HAP-1 (cell line): Measurements from ENCODE around the gene ANXA5.

Source experiments
- DNase-seq, 2 experiments: peaks; one replicate each; pipeline ENCODE4 v3.0.0-alpha.2; 2016 to 2020; ENCODE audit warnings: low spot score in 2 of 2
- H3K27me3 ChIP-seq: fragments of 250-450 bp; sonication (Bioruptor Pico); 2 replicates; pipeline ENCODE4 v1.5.1; 2020; ENCODE audit warnings: low read depth, mild to moderate bottlenecking, moderate library complexity
- H3K36me3 ChIP-seq: fragments of 250-450 bp; sonication (Bioruptor Pico); replicated peaks from 2 replicates; pipeline ENCODE4 v1.5.1; 2020; ENCODE audit warnings: mild to moderate bottlenecking
- H3K4me1 ChIP-seq: fragments of 250-450 bp; sonication (Bioruptor Pico); 2 replicates; pipeline ENCODE4 v1.5.1; 2020; ENCODE audit warnings: mild to moderate bottlenecking
- H3K4me3 ChIP-seq: fragments of 250-450 bp; sonication (Bioruptor Pico); 2 replicates; pipeline ENCODE4 v1.5.1; 2020; ENCODE audit warnings: mild to moderate bottlenecking, moderate library complexity
- H3K9me3 ChIP-seq: fragments of 250-450 bp; sonication (Bioruptor Pico); 2 replicates; pipeline ENCODE4 v1.5.1; 2020; ENCODE audit warnings: mild to moderate bottlenecking, moderate library complexity
- in situ Hi-C: fragments of 300-500 bp; cut with MboI; formaldehyde crosslinking; loops from 3 replicates; pipeline ENCODE4 v1.14.3; 2020; ENCODE audit warnings: low sequenced_read_pairs, inconsistent platforms, mixed read lengths

ANXA5 gene

GRCh38 chr4:121726642-121727268 lies 30.0 kb upstream of the ANXA5 start:
- no peaks in the 10 kb centered on the region for H3K27me3 ChIP-seq

GRCh38 chr4:121724671-121725070 lies 27.9 kb upstream of the ANXA5 start:
- H3K4me1 ChIP-seq: no peaks in the 10 kb centered on the region; the same call in 1 of the 2 replicates
- no peaks in the 10 kb centered on the region for H3K36me3 ChIP-seq
- no peak overlapping the region for H3K4me3 ChIP-seq
- DNase-seq: no peak
- in situ Hi-C loops: no loop called here
- no peaks in the 10 kb centered on the region for H3K27me3 ChIP-seq
- no peaks in the 10 kb centered on the region for H3K9me3 ChIP-seq

More at GRCh38 chr4:121726642-121727268, 30.0 kb upstream of the ANXA5 start:
- no peak overlapping the region for H3K4me3 ChIP-seq
- in situ Hi-C loops: no loop called here
- no peaks in the 10 kb centered on the region for H3K4me1 ChIP-seq
- DNase-seq: peak in 1 of 2 experiments; percentile 71
- H3K36me3 ChIP-seq: no peaks in the 10 kb centered on the region
- no peaks in the 10 kb centered on the region for H3K9me3 ChIP-seq

- DNase-seq: no peak
- no peaks in the 10 kb centered on the region for H3K9me3 ChIP-seq
- H3K4me3 ChIP-seq: no peak overlapping the region
- H3K27me3 ChIP-seq: no peaks in the 10 kb centered on the region
- in situ Hi-C loops: no loop called here
- no peaks in the 10 kb centered on the region for H3K36me3 ChIP-seq
- no peaks in the 10 kb centered on the region; the same call in 1 of the 2 replicates for H3K4me1 ChIP-seq
Observed at GRCh38 chr4:121721700-121722099, 24.9 kb upstream of the ANXA5 start.

GRCh38 chr4:121720109-121720508 lies 23.3 kb upstream of the ANXA5 start:
- no peaks in the 10 kb centered on the region for H3K27me3 ChIP-seq
- H3K4me1 ChIP-seq: no peaks in the 10 kb centered on the region; the same call in 1 of the 2 replicates
- no peaks in the 10 kb centered on the region for H3K36me3 ChIP-seq
- DNase-seq: no peak
- no peak overlapping the region for H3K4me3 ChIP-seq
- in situ Hi-C loops: no loop called here
- no peaks in the 10 kb centered on the region for H3K9me3 ChIP-seq

- no peaks in the 10 kb centered on the region for H3K9me3 ChIP-seq
- DNase-seq: no peak
- no peaks in the 10 kb centered on the region for H3K27me3 ChIP-seq
- in situ Hi-C loops: no loop called here
- H3K4me3 ChIP-seq: no peak overlapping the region
- H3K4me1 ChIP-seq: no peaks in the 10 kb centered on the region; the same call in 1 of the 2 replicates
- H3K36me3 ChIP-seq: no peaks in the 10 kb centered on the region
Observed at GRCh38 chr4:121717680-121718237, 21.0 kb upstream of the ANXA5 start.

GRCh38 chr4:121714548-121714947 lies 17.8 kb upstream of the ANXA5 start:
- Histone ChIP-seq H3K4me3 (no peak overlapping the region), H3K36me3 (no peaks in the 10 kb centered on the region), H3K27me3 (no peaks in the 10 kb centered on the region), H3K4me1 (peaks cover 12% of the 10 kb centered on the region), H3K9me3 (no peaks in the 10 kb centered on the region)
- DNase-seq: no peak
- in situ Hi-C loops: no loop called here

- Histone ChIP-seq H3K4me3 (no peak overlapping the region), H3K9me3 (no peaks in the 10 kb centered on the region), H3K36me3 (no peaks in the 10 kb centered on the region), H3K27me3 (no peaks in the 10 kb centered on the region), H3K4me1 (peaks cover 12% of the 10 kb centered on the region)
- in situ Hi-C loops: no loop called here
- no peak for DNase-seq
Observed at GRCh38 chr4:121712783-121713182, 16.0 kb upstream of the ANXA5 start.

GRCh38 chr4:121712001-121712651 lies 15.3 kb upstream of the ANXA5 start:
- Histone ChIP-seq H3K4me1 (peaks cover 12% of the 10 kb centered on the region), H3K36me3 (no peaks in the 10 kb centered on the region), H3K4me3 (no peak overlapping the region), H3K9me3 (no peaks in the 10 kb centered on the region), H3K27me3 (no peaks in the 10 kb centered on the region)
- no peak for DNase-seq
- in situ Hi-C loops: no loop called here

- Histone ChIP-seq H3K9me3 (no peaks in the 10 kb centered on the region), H3K4me3 (0 out of 2 replicates have a peak overlapping the region, but pooled peaks have one; percentile 1), H3K4me1 (peaks cover 12% of the 10 kb centered on the region), H3K27me3 (no peaks in the 10 kb centered on the region), H3K36me3 (no peaks in the 10 kb centered on the region)
- in situ Hi-C loops: no loop called here
- peak; percentile 77 to 88 for DNase-seq
Observed at GRCh38 chr4:121711263-121712000, 14.7 kb upstream of the ANXA5 start.

GRCh38 chr4:121709766-121710405 lies 13.1 kb upstream of the ANXA5 start:
- Histone ChIP-seq H3K27me3 (no peaks in the 10 kb centered on the region), H3K36me3 (no peaks in the 10 kb centered on the region), H3K9me3 (no peaks in the 10 kb centered on the region), H3K4me3 (no peak overlapping the region), H3K4me1 (peaks cover 12% of the 10 kb centered on the region)
- in situ Hi-C loops: no loop called here
- DNase-seq: no peak

GRCh38 chr4:121707344-121707743 lies 10.6 kb upstream of the ANXA5 start:
- Histone ChIP-seq H3K4me3 (no peak overlapping the region), H3K36me3 (no peaks in the 10 kb centered on the region), H3K4me1 (peaks cover 10% of the 10 kb centered on the region), H3K27me3 (no peaks in the 10 kb centered on the region), H3K9me3 (no peaks in the 10 kb centered on the region)
- in situ Hi-C loops: no loop called here
- no peak for DNase-seq

GRCh38 chr4:121706595-121707021 lies 9.8 kb upstream of the ANXA5 start:
- in situ Hi-C loops: no loop called here
- Histone ChIP-seq H3K36me3 (no peaks in the 10 kb centered on the region), H3K27me3 (no peaks in the 10 kb centered on the region), H3K4me3 (no peak overlapping the region), H3K9me3 (no peaks in the 10 kb centered on the region), H3K4me1 (peaks cover 3% of the 10 kb centered on the region)
- no peak for DNase-seq

- Histone ChIP-seq H3K4me3 (no peak overlapping the region), H3K27me3 (no peaks in the 10 kb centered on the region), H3K36me3 (no peaks in the 10 kb centered on the region), H3K4me1 (no peaks in the 10 kb centered on the region), H3K9me3 (no peaks in the 10 kb centered on the region)
- no peak for DNase-seq
- in situ Hi-C loops: no loop called here
Observed at GRCh38 chr4:121705521-121705920, 8.7 kb upstream of the ANXA5 start.
